ENCODE measurements around the gene SPATA31C1. TPM values are rescaled to one million over a fixed set of nuclear protein-coding genes. Genes with fewer than 3 reads are reported as not detected.

Gene SPATA31C1
- polyA plus RNA-seq, 1 experiment, result not detected

DNA sequence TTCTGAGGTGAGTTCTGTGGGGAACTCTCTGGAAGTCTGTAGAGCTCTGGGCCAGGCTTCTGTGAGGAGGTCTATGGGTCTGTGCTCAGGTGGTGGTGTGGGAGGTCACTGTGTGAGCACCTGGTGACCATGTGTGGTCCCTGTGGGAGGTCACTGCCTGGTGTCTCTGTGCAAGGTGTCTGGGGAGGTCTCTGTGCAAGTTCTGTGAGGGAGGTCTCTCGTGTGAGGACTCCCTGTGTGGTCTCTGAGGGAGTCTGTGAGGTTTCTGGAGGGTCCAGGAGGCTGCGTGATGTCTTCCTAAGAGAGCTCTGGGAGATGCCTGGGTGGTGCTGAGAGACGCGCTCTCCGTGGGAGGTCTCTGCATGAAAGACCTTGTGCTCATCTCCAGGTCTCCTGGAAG is 41.1 kb upstream of the SPATA31C1 start:
- ChIA-PET POLR2A (no interaction called here), CTCF (no interaction called here)
- no peak overlapping the region for H3K4me3 ChIP-seq (ENCODE audit: low read depth, low read length)
- H3K9me3 ChIP-seq (ENCODE audit: control insufficient read depth, insufficient read depth, low read length), result peaks cover 6% of the 10 kb centered on the region
- TF ChIP-seq, protein P1, sequence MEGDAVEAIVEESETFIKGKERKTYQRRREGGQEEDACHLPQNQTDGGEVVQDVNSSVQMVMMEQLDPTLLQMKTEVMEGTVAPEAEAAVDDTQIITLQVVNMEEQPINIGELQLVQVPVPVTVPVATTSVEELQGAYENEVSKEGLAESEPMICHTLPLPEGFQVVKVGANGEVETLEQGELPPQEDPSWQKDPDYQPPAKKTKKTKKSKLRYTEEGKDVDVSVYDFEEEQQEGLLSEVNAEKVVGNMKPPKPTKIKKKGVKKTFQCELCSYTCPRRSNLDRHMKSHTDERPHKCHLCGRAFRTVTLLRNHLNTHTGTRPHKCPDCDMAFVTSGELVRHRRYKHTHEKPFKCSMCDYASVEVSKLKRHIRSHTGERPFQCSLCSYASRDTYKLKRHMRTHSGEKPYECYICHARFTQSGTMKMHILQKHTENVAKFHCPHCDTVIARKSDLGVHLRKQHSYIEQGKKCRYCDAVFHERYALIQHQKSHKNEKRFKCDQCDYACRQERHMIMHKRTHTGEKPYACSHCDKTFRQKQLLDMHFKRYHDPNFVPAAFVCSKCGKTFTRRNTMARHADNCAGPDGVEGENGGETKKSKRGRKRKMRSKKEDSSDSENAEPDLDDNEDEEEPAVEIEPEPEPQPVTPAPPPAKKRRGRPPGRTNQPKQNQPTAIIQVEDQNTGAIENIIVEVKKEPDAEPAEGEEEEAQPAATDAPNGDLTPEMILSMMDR (IDR thresholded peaks at IDR 0.05; ENCODE audit: low read depth, low read length), result no peak
- H3K27ac ChIP-seq (ENCODE audit: low read depth, low read length), result no peak overlapping the region
- no peaks in the 10 kb centered on the region for H3K27me3 ChIP-seq (ENCODE audit: control insufficient read depth, insufficient read depth, low read length)
- no peak for DNase-seq (ENCODE audit: low read depth, low spot score)

DNA sequence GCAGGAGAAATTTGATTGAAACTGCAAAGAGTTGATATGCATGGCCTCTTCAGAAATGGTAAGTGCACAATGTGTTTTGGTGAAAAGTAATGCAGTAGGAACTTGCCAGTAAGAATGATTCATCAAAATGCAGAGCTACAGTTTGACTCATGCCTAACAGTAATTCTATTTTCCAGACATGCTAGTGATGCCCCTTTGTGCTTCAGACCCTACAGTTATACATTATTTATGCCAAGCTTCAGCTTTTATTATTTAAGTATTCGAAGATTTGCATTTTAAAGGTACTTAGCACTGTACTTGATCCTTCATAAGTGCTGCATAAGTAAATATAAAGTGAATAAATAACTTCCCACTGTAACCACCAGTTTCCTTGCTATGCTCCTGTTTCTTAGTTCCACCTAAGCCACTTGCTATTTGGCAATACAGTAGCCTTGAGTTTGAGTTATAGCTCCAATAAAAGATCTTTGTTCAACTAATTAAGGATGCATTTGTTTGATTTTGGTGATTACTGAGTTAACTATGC is 38.7 kb upstream of the SPATA31C1 start:
- ChIA-PET POLR2A (interaction anchor here (1.0 to 1.2 kb wide), 3 partner anchors 16 to 165 kb away, joined by 3 to 4 read pairs (median 3); partner anchors contain the start of gene CTSL), CTCF (no interaction called here)
- TF ChIP-seq, protein P1 (IDR thresholded peaks at IDR 0.05; ENCODE audit: low read depth, low read length), result no peak
- peaks cover 6% of the 10 kb centered on the region; the same call in 1 of the 2 replicates for H3K9me3 ChIP-seq (ENCODE audit: control insufficient read depth, insufficient read depth, low read length)
- H3K4me3 ChIP-seq (ENCODE audit: low read depth, low read length), result no peak overlapping the region
- peak; percentile 55 for DNase-seq (ENCODE audit: low read depth, low spot score)
- H3K27ac ChIP-seq (ENCODE audit: low read depth, low read length), result peak overlapping the region; percentile 79
- no peaks in the 10 kb centered on the region for H3K27me3 ChIP-seq (ENCODE audit: control insufficient read depth, insufficient read depth, low read length)

DNA sequence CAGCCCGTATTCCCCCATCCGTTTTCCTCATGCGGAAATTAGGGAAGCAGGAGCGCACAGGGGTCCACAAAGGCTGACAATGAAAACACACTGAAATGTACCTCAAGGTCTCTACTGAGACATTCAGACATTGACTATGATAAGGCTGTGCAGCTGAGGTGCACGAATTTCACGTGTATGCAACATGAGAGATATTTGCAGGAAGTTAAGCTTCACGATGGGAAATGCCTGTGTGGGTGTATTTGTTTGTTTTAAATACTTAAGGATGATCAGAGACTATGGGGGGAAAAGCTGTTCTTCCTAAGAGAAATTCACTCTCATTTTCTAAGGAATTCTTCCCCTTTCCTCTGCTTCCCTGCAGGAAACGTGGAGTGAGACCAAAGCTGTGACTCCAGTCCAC is 37.6 kb upstream of the SPATA31C1 start:
- Histone ChIP-seq H3K27ac (ENCODE audit: low read depth, low read length) (no peak overlapping the region), H3K4me3 (ENCODE audit: low read depth, low read length) (no peak overlapping the region), H3K9me3 (ENCODE audit: control insufficient read depth, insufficient read depth, low read length) (peaks cover 6% of the 10 kb centered on the region), H3K27me3 (ENCODE audit: control insufficient read depth, insufficient read depth, low read length) (no peaks in the 10 kb centered on the region)
- DNase-seq (ENCODE audit: low read depth, low spot score), result no peak
- TF ChIP-seq, protein P1 (IDR thresholded peaks at IDR 0.05; ENCODE audit: low read depth, low read length), result no peak
- ChIA-PET CTCF (no interaction called here), POLR2A (no interaction called here)

DNA sequence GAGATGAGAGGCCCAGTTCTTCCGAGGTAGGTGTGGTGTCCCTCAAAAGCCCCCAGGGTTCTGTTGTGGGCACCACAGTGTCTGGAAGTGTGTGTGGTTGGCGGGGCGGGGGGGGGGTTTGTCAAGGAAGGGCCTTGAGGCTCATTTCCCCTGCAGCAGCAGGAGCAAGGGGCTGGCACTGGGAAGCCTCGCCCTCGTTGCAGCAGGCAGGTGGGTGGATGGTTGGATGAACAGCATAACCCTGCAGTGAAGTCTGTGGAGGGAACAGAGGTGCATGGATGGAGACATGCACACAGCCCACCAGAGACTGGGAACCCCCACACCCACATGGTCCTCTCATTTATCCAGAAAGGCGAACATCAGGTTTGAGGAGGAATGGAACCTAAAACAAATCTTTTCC is 37.1 kb upstream of the SPATA31C1 start:
- TF ChIP-seq, protein P1 (IDR thresholded peaks at IDR 0.05; ENCODE audit: low read depth, low read length), result no peak
- ChIA-PET POLR2A (no interaction called here), CTCF (no interaction called here)
- Histone ChIP-seq H3K27ac (ENCODE audit: low read depth, low read length) (no peak overlapping the region), H3K4me3 (ENCODE audit: low read depth, low read length) (no peak overlapping the region), H3K27me3 (ENCODE audit: control insufficient read depth, insufficient read depth, low read length) (no peaks in the 10 kb centered on the region), H3K9me3 (ENCODE audit: control insufficient read depth, insufficient read depth, low read length) (peaks cover 6% of the 10 kb centered on the region)
- DNase-seq (ENCODE audit: low read depth, low spot score), result no peak

DNA sequence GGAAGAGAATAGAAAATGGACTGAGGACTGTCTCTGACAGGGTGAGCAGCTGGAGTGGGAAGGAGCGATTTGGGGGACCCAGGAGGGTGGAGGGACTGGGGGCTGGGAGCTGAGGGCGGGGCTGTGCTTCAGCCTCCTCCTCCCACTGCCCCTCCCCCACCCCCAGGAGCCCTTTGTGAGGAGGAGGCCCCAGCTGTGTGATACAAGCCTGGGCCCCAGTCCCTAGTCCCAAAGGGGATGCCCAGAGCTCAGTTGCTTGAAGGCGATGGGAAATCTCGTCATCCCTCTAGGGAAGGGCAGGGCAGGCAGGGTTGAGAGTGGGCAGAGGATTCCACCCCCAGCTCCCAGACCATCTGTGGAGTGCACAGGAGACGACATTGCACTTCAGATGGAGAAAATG is 35.1 kb upstream of the SPATA31C1 start, which contains the start of gene SPATA31E1:
SPATA31E1 (plus strand) TSS at position 251 of the 400 bp plus-strand sequence; CDS start at position 266, 15 bp downstream.
- H3K27me3 ChIP-seq (ENCODE audit: control insufficient read depth, insufficient read depth, low read length), result no peaks in the 10 kb centered on the region
- CTCF ChIA-PET, result interaction anchor here (1.1 to 1.7 kb wide), 2 partner anchors 198 to 199 kb away, joined by 3 to 5 read pairs; no protein-coding TSS in a partner anchor
- H3K9me3 ChIP-seq (ENCODE audit: control insufficient read depth, insufficient read depth, low read length), result peaks cover 6% of the 10 kb centered on the region
- no peak within 1 kb of the TSS for H3K27ac ChIP-seq (ENCODE audit: low read depth, low read length)
- POLR2A ChIA-PET, result no interaction called here
- no peak for DNase-seq (ENCODE audit: low read depth, low spot score)
- TF ChIP-seq, protein P1 (IDR thresholded peaks at IDR 0.05; ENCODE audit: low read depth, low read length), result no peak
- no peak within 1 kb of the TSS for H3K4me3 ChIP-seq (ENCODE audit: low read depth, low read length)
